NCI-H1930 (cell line): ENCODE data around the gene KRTAP17-1.
"Not testable (repeated sequence)": the region's sequence is repeated elsewhere in the genome, so short reads cannot be mapped to it uniquely, and the experiment has no call there.

Source experiments
- DNase-seq, 2 experiments: peaks; one replicate each; lab custom pipeline; 2025; lab: John Stamatoyannopoulos, UW

The KRTAP17-1 gene

GRCh38 chr17:41302981-41303380 is 12.5 kb downstream of the KRTAP17-1 start:
- DNase-seq = no peak

- no peak for DNase-seq
Measured at GRCh38 chr17:41301916-41302901, 13.3 kb downstream of the KRTAP17-1 start, which contains the start of gene KRTAP29-1. TSS of gene KRTAP29-1 (minus strand) at chr17:41302851. CDS start at chr17:41302851, 0 bp downstream.

- DNase-seq = no peak
Measured at GRCh38 chr17:41301204-41301790, 14.2 kb downstream of the KRTAP17-1 start.

- no peak for DNase-seq
Measured at GRCh38 chr17:41298458-41299135, 16.9 kb downstream of the KRTAP17-1 start.

- DNase-seq = no peak
Measured at GRCh38 chr17:41296846-41297245, 18.7 kb downstream of the KRTAP17-1 start.

GRCh38 chr17:41294016-41294415 is 21.5 kb downstream of the KRTAP17-1 start:
- DNase-seq = no peak

GRCh38 chr17:41287050-41287449 is 28.5 kb downstream of the KRTAP17-1 start:
- DNase-seq = no peak

- no peak for DNase-seq
Measured at GRCh38 chr17:41284546-41284945, 31.0 kb downstream of the KRTAP17-1 start.

GRCh38 chr17:41284043-41284442 is 31.5 kb downstream of the KRTAP17-1 start:
- DNase-seq = no peak

GRCh38 chr17:41278176-41278955 is 37.1 kb downstream of the KRTAP17-1 start:
- DNase-seq = no peak

GRCh38 chr17:41275648-41276190 is 39.8 kb downstream of the KRTAP17-1 start, which contains the start of gene KRTAP9-7:
TSS of gene KRTAP9-7 (plus strand) at chr17:41275698. CDS start at chr17:41275698, 0 bp downstream.
- not testable (repeated sequence) for DNase-seq

- DNase-seq = no peak
Measured at GRCh38 chr17:41271858-41272257, 43.7 kb downstream of the KRTAP17-1 start.

- not testable (repeated sequence) for DNase-seq
Measured at GRCh38 chr17:41271323-41271722, 44.2 kb downstream of the KRTAP17-1 start.

- no peak for DNase-seq
Measured at GRCh38 chr17:41267711-41268110, 47.8 kb downstream of the KRTAP17-1 start.

GRCh38 chr17:41265078-41265477 is 50.4 kb downstream of the KRTAP17-1 start, which contains the start of gene KRTAP9-6:
TSS of gene KRTAP9-6 (plus strand) at chr17:41265378. CDS start at chr17:41265378, 0 bp downstream.
- DNase-seq = no peak
